ENCODE data around the gene PRPF31. TPM values are rescaled to one million over a fixed set of nuclear protein-coding genes. Genes with fewer than 3 reads are reported as not detected.

PRPF31 gene
- total and polyA plus RNA-seq, 3 donors from 2014 or later = 56.4 to 66.6 (median 60.1) TPM

DNA sequence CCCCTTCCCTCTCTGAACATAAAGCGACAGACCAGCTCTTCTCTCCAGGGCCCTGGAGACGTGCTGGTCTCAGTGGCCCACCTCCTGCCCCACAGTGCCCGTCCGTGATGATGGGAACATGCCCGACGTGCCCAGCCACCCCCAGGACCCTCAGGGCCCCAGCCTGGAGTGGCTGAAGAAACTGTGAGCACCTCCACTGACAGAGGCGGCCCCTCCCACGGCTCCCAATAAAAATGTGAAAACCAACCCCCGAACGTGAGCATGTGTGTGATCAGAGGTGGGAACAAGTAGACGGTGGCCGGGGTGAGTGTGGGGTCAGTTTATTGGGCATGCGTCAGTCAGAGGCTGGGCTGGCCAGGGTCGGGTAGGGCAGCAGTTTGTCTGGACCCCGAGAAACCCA, 8.8 kb upstream of the PRPF31 start:
- Histone ChIP-seq H3K36me3 (ENCODE audit: low read depth, missing control alignments) (no peaks in the 10 kb centered on the region), H3K4me3 (no peak overlapping the region)

DNA sequence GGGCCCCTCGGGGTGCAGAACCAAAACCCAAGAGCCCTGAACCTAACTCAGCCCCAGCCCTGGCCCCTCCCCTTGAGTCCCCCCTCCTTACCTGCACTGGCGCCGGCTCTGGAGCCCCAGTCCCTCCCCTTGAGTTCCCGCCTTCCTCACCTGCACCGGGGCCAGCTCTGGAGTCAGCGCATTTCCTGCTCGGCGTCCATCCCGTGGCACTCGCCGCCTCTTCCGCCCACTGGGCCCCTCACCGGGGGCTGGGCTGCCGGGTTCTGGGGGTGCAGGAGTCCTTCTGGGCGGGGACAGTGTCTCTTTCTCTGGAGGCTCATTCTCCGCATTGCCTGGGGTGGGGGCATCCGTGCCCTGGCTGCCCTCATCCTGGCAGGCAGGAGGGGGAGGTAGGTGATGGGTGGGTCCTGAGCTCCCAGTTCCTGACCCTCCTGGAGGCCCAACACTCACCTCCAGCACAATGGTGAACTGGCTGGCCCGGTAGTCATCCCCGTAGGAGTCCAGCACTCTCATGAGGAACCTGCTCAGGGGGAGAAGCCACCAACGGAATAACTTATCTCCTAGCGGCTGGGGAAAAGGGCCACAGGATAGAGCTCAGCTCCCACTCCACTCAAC, 7.6 kb upstream of the PRPF31 start:
- H3K9me3 ChIP-seq = no peaks in the 10 kb centered on the region
- 73 to 78% methylated on average over 17 to 21 of the region's 21 CpGs for WGBS, 2 donors
- H3K4me3 ChIP-seq = no peak overlapping the region
- intact Hi-C loops (cut with DNase I; ENCODE audit: low total_unique reads) = no loop called here
- no peaks in the 10 kb centered on the region for H3K36me3 ChIP-seq (ENCODE audit: low read depth, missing control alignments)
- TF ChIP-seq POLR2A (IDR thresholded peaks at IDR 0.05) = no peak
- TF ChIP-seq, protein P1, sequence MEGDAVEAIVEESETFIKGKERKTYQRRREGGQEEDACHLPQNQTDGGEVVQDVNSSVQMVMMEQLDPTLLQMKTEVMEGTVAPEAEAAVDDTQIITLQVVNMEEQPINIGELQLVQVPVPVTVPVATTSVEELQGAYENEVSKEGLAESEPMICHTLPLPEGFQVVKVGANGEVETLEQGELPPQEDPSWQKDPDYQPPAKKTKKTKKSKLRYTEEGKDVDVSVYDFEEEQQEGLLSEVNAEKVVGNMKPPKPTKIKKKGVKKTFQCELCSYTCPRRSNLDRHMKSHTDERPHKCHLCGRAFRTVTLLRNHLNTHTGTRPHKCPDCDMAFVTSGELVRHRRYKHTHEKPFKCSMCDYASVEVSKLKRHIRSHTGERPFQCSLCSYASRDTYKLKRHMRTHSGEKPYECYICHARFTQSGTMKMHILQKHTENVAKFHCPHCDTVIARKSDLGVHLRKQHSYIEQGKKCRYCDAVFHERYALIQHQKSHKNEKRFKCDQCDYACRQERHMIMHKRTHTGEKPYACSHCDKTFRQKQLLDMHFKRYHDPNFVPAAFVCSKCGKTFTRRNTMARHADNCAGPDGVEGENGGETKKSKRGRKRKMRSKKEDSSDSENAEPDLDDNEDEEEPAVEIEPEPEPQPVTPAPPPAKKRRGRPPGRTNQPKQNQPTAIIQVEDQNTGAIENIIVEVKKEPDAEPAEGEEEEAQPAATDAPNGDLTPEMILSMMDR (IDR thresholded peaks at IDR 0.05) = no peak
- DNase-seq = no peak
- H3K27ac ChIP-seq = no peak overlapping the region
- H3K4me1 ChIP-seq = peaks cover 7% of the 10 kb centered on the region
- H3K27me3 ChIP-seq = no peaks in the 10 kb centered on the region

More for the DNA sequence above, 8.8 kb upstream of the PRPF31 start:
- Histone ChIP-seq H3K27me3 (no peaks in the 10 kb centered on the region), H3K4me1 (peaks cover 7% of the 10 kb centered on the region), H3K9me3 (no peaks in the 10 kb centered on the region), H3K27ac (no peak overlapping the region)
- intact Hi-C loops (cut with DNase I; ENCODE audit: low total_unique reads) = no loop called here
- 84 to 86% methylated on average over 15 of the region's 15 CpGs for WGBS, 2 donors
- TF ChIP-seq POLR2A (IDR thresholded peaks at IDR 0.05) = no peak
- TF ChIP-seq, protein P1 (IDR thresholded peaks at IDR 0.05) = no peak
- no peak for DNase-seq

DNA sequence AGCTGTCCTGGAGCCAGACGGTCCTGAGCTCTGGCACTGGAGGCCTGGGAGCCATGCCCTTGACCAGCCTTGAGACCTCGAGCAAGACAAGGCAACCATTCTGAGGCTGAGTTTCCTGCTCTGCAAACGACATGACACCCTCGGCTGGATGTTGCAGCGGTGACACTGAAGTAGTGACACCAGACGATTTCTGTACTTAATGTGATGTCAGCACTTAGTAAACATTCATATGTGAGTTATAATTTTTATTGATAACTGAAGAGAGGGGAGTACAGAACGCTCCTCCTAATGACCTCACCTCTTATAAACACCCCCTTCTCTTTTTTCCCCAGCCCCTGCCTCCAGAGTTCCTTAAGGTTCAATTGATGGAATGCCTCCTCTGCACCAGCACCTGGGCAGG, 7.1 kb upstream of the PRPF31 start:
- no peak overlapping the region for H3K4me3 ChIP-seq
- no peak for DNase-seq
- intact Hi-C loops (cut with DNase I; ENCODE audit: low total_unique reads) = no loop called here
- WGBS, 2 donors = 74 to 77% methylated on average over 6 to 7 of the region's 7 CpGs
- no peaks in the 10 kb centered on the region for H3K36me3 ChIP-seq (ENCODE audit: low read depth, missing control alignments)
- H3K9me3 ChIP-seq = no peaks in the 10 kb centered on the region
- no peak overlapping the region for H3K27ac ChIP-seq
- H3K27me3 ChIP-seq = no peaks in the 10 kb centered on the region
- H3K4me1 ChIP-seq = peaks cover 3% of the 10 kb centered on the region
- TF ChIP-seq, protein P1 (IDR thresholded peaks at IDR 0.05) = no peak
- no peak for TF ChIP-seq POLR2A (IDR thresholded peaks at IDR 0.05)

DNA sequence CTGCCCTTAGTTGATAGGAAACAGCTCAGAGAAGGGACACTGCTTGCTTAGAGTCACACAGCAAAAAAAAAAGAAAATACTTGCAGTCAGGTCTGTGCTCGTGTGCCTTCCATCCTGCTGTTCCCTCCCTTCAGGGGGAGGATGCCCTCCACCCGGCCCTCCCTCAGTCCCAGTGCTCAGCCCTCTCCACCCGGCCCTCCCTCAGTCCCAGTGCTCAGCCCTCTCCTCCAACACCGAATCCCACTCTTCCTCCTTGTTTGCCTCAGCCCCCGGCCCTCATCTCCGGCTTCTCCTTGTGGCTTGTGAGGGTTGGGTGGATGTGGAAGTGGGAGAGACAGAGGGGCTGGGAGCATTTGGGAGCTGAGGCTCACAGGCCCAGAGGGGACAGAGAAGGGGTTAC, 5.9 kb upstream of the PRPF31 start:
- H3K27me3 ChIP-seq = no peaks in the 10 kb centered on the region
- H3K9me3 ChIP-seq = no peaks in the 10 kb centered on the region
- intact Hi-C loops (cut with DNase I; ENCODE audit: low total_unique reads) = no loop called here
- no peak for DNase-seq
- WGBS, 2 donors = 68 to 74% methylated on average over 6 of the region's 6 CpGs
- H3K4me3 ChIP-seq = no peak overlapping the region
- H3K4me1 ChIP-seq = peaks cover 7% of the 10 kb centered on the region
- no peaks in the 10 kb centered on the region for H3K36me3 ChIP-seq (ENCODE audit: low read depth, missing control alignments)
- H3K27ac ChIP-seq = no peak overlapping the region
- TF ChIP-seq, protein P1 (IDR thresholded peaks at IDR 0.05) = no peak
- no peak for TF ChIP-seq POLR2A (IDR thresholded peaks at IDR 0.05)
